Neural cell (in vitro differentiated cells): ENCODE results near the gene B3GNT5. TPM values are rescaled to one million over a fixed set of nuclear protein-coding genes. Genes with fewer than 3 reads are reported as not detected.

Experiments
- H2AFZ ChIP-seq: fragments of 200-600, 300-800 bp; sonication (generic), shearing (Covaris generic); 2 replicates; pipeline ENCODE4 v1.6.0; 2014; ENCODE audit warnings: low read depth, mild to moderate bottlenecking, antibody characterized with exemption, low read length, moderate library complexity
- H3F3A ChIP-seq: fragments of 200-600 bp; shearing (Covaris generic); 2 replicates; pipeline ENCODE4 v1.6.1; 2016; ENCODE audit warnings: mild to moderate bottlenecking, moderate library complexity, mixed read lengths, antibody characterized with exemption, low read length; ENCODE audit not compliant: insufficient read depth, poor library complexity, severe bottlenecking
- H3K27ac ChIP-seq: fragments of 200-600, 300-800 bp; sonication (generic), shearing (Covaris generic); 2 replicates; pipeline ENCODE4 v1.5.1; 2014; ENCODE audit warnings: mild to moderate bottlenecking, low read length, moderate library complexity
- H3K27me3 ChIP-seq: fragments of 300-800, 200-600 bp; sonication (generic), shearing (Covaris generic); 2 replicates; pipeline ENCODE4 v1.6.0; 2014; ENCODE audit warnings: mild to moderate bottlenecking, low read depth, low read length, moderate library complexity; ENCODE audit not compliant: insufficient read depth
- H3K36me3 ChIP-seq: fragments of 300-800, 200-600 bp; sonication (generic), shearing (Covaris generic); 2 replicates; pipeline ENCODE4 v1.5.1; 2014; ENCODE audit warnings: mild to moderate bottlenecking, antibody characterized with exemption, low read length, moderate library complexity; ENCODE audit not compliant: insufficient read depth
- H3K4me2 ChIP-seq: fragments of 300-800, 200-600 bp; sonication (generic), shearing (Covaris generic); 2 replicates; pipeline ENCODE4 v1.6.0; 2014; ENCODE audit warnings: mild to moderate bottlenecking, low read length
- H3K4me3 ChIP-seq: fragments of 300-800, 200-600 bp; sonication (generic), shearing (Covaris generic); 2 replicates; pipeline ENCODE4 v1.5.1; 2014; ENCODE audit warnings: mild to moderate bottlenecking, low read length, moderate library complexity
- H3K79me2 ChIP-seq: fragments of 200-600 bp; shearing (Covaris generic); replicated peaks from 2 replicates; pipeline ENCODE4 v1.6.0; 2014; ENCODE audit warnings: mild to moderate bottlenecking, low read length, moderate library complexity; ENCODE audit not compliant: insufficient read depth
- H3K9ac ChIP-seq: fragments of 300-800, 200-600 bp; sonication (generic), shearing (Covaris generic); 2 replicates; pipeline ENCODE4 v1.6.1; 2016; ENCODE audit warnings: mild to moderate bottlenecking, low read length, mixed read lengths
- H3K9me2 ChIP-seq: fragments of 200-600 bp; shearing (Covaris generic); 2 replicates; pipeline ENCODE4 v1.6.1; 2016; ENCODE audit warnings: mild to moderate bottlenecking, low read length, mixed read lengths; ENCODE audit not compliant: insufficient read depth
- H3K9me3 ChIP-seq: fragments of 200-600, 300-800 bp; sonication (generic), shearing (Covaris generic); 2 replicates; pipeline ENCODE4 v1.6.1; 2016; ENCODE audit warnings: mild to moderate bottlenecking, mixed run types, low read length, moderate library complexity, mixed read lengths
- H4K20me1 ChIP-seq: fragments of 200-600 bp; shearing (Covaris generic); 2 replicates; pipeline ENCODE4 v1.6.1; 2016; ENCODE audit warnings: mild to moderate bottlenecking, mixed run types; ENCODE audit not compliant: insufficient read depth
- CTCF ChIP-seq: fragments of 450-650 bp; IDR thresholded peaks from 2 replicates; pipeline ENCODE4 v1.5.1; 2014; ENCODE audit warnings: antibody characterized with exemption, mild to moderate bottlenecking, moderate library complexity; ENCODE audit not compliant: poor library complexity, severe bottlenecking
- EP300 ChIP-seq: fragments of 450-650 bp; conservative IDR thresholded peaks from 2 replicates; pipeline ENCODE4 v1.6.1; 2014; ENCODE audit warnings: antibody characterized with exemption, mild to moderate bottlenecking, moderate library complexity; ENCODE audit not compliant: poor library complexity, severe bottlenecking
- EZH2 ChIP-seq: fragments of 200-600, 300-800 bp; shearing (Covaris generic), sonication (generic); IDR thresholded peaks from 2 replicates; pipeline ENCODE4 v1.6.1; 2014; ENCODE audit warnings: antibody characterized with exemption, low read length, borderline replicate concordance, mild to moderate bottlenecking; ENCODE audit not compliant: insufficient read depth, poor library complexity, severe bottlenecking
- MXI1 ChIP-seq: fragments of 450-650 bp; conservative IDR thresholded peaks from 2 replicates; pipeline ENCODE4 v1.6.1; 2014; ENCODE audit warnings: antibody characterized with exemption, mild to moderate bottlenecking; ENCODE audit not compliant: poor library complexity, severe bottlenecking
- POLR2AphosphoS5 ChIP-seq: IDR thresholded peaks from 2 replicates; pipeline ENCODE4 v1.6.1; 2012
- RAD21 ChIP-seq: fragments of 450-650 bp; conservative IDR thresholded peaks from 2 replicates; pipeline ENCODE4 v1.6.1; 2014; ENCODE audit warnings: antibody characterized with exemption, mild to moderate bottlenecking, moderate library complexity
- SMC3 ChIP-seq: fragments of 450-650 bp; conservative IDR thresholded peaks from 2 replicates; pipeline ENCODE4 v1.6.1; 2014; ENCODE audit warnings: antibody characterized with exemption, mild to moderate bottlenecking, moderate library complexity; ENCODE audit not compliant: poor library complexity
- TAF1 ChIP-seq: IDR thresholded peaks from 2 replicates; pipeline ENCODE4 v1.6.1; 2012; ENCODE audit warnings: low read depth
- polyA plus RNA-seq: library from polyadenylated mRNA; depleted of rRNA; stranded (reverse); fragments of >200 nt; gene quantifications from 2 replicates; pipeline ENCODE4 v1.2.3, GENCODE V29; 2014
- TF ChIP-seq, protein P1 (sequence below): IDR thresholded peaks from 2 replicates; pipeline ENCODE4 v1.6.1; 2012; ENCODE audit warnings: borderline replicate concordance

B3GNT5 gene
- polyA plus RNA-seq, 1 donor from 2014 or later, result 6.1 TPM

DNA sequence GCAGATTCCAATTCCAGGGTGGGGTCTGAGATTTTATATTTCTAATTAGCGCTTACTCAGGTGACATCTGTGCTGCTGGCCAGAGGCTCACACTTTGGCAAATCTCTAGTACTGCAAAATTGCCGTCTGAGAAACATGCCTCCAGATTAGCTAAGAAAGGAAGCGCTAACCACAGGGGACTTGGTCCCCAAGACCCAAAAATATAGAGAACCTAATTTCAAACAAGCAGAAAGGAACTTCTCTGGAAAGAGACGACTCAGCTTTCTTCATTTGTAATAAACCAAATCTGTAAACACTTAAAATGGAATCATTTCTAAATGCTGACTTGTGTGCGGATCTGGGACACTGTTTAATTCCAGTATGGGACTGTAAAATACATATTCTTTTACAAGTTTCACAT is 55.7 kb downstream of the B3GNT5 start:
- no peaks in the 10 kb centered on the region for H4K20me1 ChIP-seq

DNA sequence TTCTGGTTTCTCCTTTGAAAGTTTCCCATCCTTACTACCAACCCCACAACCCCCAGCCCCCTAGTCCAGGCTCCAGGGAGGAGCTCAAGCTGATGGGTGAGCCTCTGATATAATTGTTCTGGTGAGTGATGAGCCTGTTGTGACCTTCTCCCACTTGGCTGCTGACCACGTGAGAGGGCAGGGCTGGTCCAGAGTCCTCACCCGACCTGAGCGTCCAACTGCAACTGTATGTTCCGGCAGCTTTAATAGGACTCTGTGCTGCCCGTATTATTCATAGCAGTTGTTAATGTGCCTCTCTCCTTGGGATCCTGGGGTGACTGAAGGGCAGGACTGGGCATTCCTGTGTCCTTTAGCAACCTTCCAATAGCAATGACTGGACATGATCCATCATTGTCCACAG is 56.2 kb downstream of the B3GNT5 start:
- H3K9me3 ChIP-seq, result no peaks in the 10 kb centered on the region
- no peaks in the 10 kb centered on the region for H4K20me1 ChIP-seq
- peaks cover 6% of the 10 kb centered on the region for H3K36me3 ChIP-seq
- no peaks in the 10 kb centered on the region for H3K9me2 ChIP-seq
- no peak overlapping the region for H3K4me3 ChIP-seq
- no peaks in the 10 kb centered on the region for H3K79me2 ChIP-seq
- H3K4me2 ChIP-seq, result no peak overlapping the region
- no peaks in the 10 kb centered on the region for H3F3A ChIP-seq
- no peaks in the 10 kb centered on the region for H3K27me3 ChIP-seq
- H3K27ac ChIP-seq, result no peak overlapping the region
- no peak overlapping the region for H3K9ac ChIP-seq
- H2AFZ ChIP-seq, result no peak overlapping the region
- no peak for TF ChIP-seq SMC3
- TF ChIP-seq EZH2, result no peak
- no peak for TF ChIP-seq MXI1
- no peak for TF ChIP-seq RAD21
- TF ChIP-seq CTCF, result no peak
- TF ChIP-seq POLR2AphosphoS5, result no peak
- TF ChIP-seq, protein P1, sequence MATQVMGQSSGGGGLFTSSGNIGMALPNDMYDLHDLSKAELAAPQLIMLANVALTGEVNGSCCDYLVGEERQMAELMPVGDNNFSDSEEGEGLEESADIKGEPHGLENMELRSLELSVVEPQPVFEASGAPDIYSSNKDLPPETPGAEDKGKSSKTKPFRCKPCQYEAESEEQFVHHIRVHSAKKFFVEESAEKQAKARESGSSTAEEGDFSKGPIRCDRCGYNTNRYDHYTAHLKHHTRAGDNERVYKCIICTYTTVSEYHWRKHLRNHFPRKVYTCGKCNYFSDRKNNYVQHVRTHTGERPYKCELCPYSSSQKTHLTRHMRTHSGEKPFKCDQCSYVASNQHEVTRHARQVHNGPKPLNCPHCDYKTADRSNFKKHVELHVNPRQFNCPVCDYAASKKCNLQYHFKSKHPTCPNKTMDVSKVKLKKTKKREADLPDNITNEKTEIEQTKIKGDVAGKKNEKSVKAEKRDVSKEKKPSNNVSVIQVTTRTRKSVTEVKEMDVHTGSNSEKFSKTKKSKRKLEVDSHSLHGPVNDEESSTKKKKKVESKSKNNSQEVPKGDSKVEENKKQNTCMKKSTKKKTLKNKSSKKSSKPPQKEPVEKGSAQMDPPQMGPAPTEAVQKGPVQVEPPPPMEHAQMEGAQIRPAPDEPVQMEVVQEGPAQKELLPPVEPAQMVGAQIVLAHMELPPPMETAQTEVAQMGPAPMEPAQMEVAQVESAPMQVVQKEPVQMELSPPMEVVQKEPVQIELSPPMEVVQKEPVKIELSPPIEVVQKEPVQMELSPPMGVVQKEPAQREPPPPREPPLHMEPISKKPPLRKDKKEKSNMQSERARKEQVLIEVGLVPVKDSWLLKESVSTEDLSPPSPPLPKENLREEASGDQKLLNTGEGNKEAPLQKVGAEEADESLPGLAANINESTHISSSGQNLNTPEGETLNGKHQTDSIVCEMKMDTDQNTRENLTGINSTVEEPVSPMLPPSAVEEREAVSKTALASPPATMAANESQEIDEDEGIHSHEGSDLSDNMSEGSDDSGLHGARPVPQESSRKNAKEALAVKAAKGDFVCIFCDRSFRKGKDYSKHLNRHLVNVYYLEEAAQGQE, result no peak
- TF ChIP-seq EP300, result no peak
- no peak for TF ChIP-seq TAF1

More for the DNA sequence above, 55.7 kb downstream of the B3GNT5 start:
- no peak overlapping the region for H3K4me3 ChIP-seq
- no peak overlapping the region for H3K9ac ChIP-seq
- no peak overlapping the region for H3K4me2 ChIP-seq
- no peak for TF ChIP-seq EZH2
- no peaks in the 10 kb centered on the region for H3K9me2 ChIP-seq
- no peaks in the 10 kb centered on the region for H3K27me3 ChIP-seq
- H3K9me3 ChIP-seq, result no peaks in the 10 kb centered on the region
- H2AFZ ChIP-seq, result no peak overlapping the region
- H3K36me3 ChIP-seq, result peaks cover 6% of the 10 kb centered on the region
- no peak overlapping the region for H3K27ac ChIP-seq
- H3K79me2 ChIP-seq, result no peaks in the 10 kb centered on the region
- H3F3A ChIP-seq, result no peaks in the 10 kb centered on the region

DNA sequence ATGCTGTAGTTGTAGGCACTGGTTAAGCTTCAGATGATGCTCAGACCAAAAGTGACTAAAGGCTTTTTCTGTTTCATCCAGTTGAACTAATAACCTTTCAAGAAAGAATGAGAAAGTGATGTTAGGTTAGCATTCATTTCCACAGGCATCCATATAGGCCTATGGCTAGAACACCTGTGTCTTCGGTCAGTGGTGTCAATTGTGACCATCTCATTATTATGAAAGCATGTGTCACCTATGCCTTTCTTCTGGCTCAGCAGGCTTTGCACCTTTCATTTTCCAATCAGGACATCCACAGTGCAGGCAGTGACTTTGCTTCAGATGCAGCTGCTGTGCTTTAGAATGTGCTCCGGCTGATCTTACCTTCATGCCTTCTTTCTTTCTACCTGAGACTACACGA is 57.9 kb downstream of the B3GNT5 start:
- H2AFZ ChIP-seq, result no peak overlapping the region
- peaks cover 6% of the 10 kb centered on the region for H3K36me3 ChIP-seq
- no peaks in the 10 kb centered on the region for H3K27me3 ChIP-seq
- no peak overlapping the region for H3K4me2 ChIP-seq
- H3K9ac ChIP-seq, result no peak overlapping the region
- H4K20me1 ChIP-seq, result no peaks in the 10 kb centered on the region
- no peaks in the 10 kb centered on the region for H3F3A ChIP-seq
- no peak overlapping the region for H3K4me3 ChIP-seq
- H3K9me3 ChIP-seq, result no peaks in the 10 kb centered on the region
- H3K9me2 ChIP-seq, result no peaks in the 10 kb centered on the region
- TF ChIP-seq CTCF (no peak), TAF1 (no peak), SMC3 (no peak), POLR2AphosphoS5 (no peak), RAD21 (no peak), EP300 (no peak), MXI1 (no peak), EZH2 (no peak)
- TF ChIP-seq, protein P1, result no peak
- no peaks in the 10 kb centered on the region for H3K79me2 ChIP-seq
- no peak overlapping the region for H3K27ac ChIP-seq
